IMR-90 (cell line): ENCODE data around the gene NDUFB3. TPM values are rescaled to one million over a fixed set of nuclear protein-coding genes. Genes with fewer than 3 reads are reported as not detected.

Experiments used
- ATAC-seq: fragments of 200-7000 bp; cut with Tn5 transposase; 2 replicates; pipeline ENCODE4 v1.9.1; 2020; ENCODE audit warnings: low read depth, mild to moderate bottlenecking, moderate library complexity
- Bru-seq: library from RNA; stranded (reverse); fragments of 400-500 nt; gene quantifications from one replicate; lab custom pipeline; 2021; lab: Mats Ljungman, UMichigan
- BruChase-seq, 2 experiments: library from RNA; stranded (reverse); fragments of 400-500 nt; gene quantifications; one replicate each; lab custom pipeline; 2021; lab: Mats Ljungman, UMichigan
- BruUV-seq: library from RNA; stranded (reverse); fragments of 400-500 nt; replicated peaks from 2 replicates; lab custom pipeline; 2021; lab: Mats Ljungman, UMichigan
- CTCF ChIA-PET: fragments of 300-600 bp; formaldehyde crosslinking; extraction: SDS; loops from one replicate; lab custom pipeline; 2021; ENCODE audit warnings: antibody characterized with exemption; lab: Yijun Ruan, JAX
- POLR2A ChIA-PET: fragments of 300-600 bp; sonication (Branson Sonifier 250); formaldehyde crosslinking; loops from one replicate; lab custom pipeline; 2022; ENCODE audit warnings: antibody characterized with exemption; ENCODE audit not compliant: unreplicated experiment; lab: Charles Lee
- DNase-seq: peaks from one replicate; pipeline ENCODE4 v3.0.0; 2013
- H2AFZ ChIP-seq: replicated peaks from 2 replicates; pipeline ENCODE3; 2013; ENCODE audit warnings: low read length, mild to moderate bottlenecking; ENCODE audit not compliant: poor library complexity
- H2AK5ac ChIP-seq: 2 replicates; pipeline ENCODE4 v1.6.1; 2013; ENCODE audit warnings: low read depth, low read length, inconsistent platforms
- H2AK9ac ChIP-seq: replicated peaks from 2 replicates; pipeline ENCODE3; 2013; ENCODE audit warnings: mild to moderate bottlenecking, low read depth, low read length, moderate library complexity; ENCODE audit not compliant: poor library complexity
- H2BK120ac ChIP-seq: 2 replicates; pipeline ENCODE4 v1.6.1; 2013; ENCODE audit warnings: low read depth, low read length, inconsistent platforms
- H2BK15ac ChIP-seq: 3 replicates; pipeline ENCODE4 v1.6.1; 2013; ENCODE audit warnings: low read depth, low read length, inconsistent platforms
- H2BK20ac ChIP-seq: 2 replicates; pipeline ENCODE4 v1.6.1; 2013; ENCODE audit warnings: low read depth, mild to moderate bottlenecking, inconsistent platforms, low read length, moderate library complexity
- H2BK5ac ChIP-seq: 2 replicates; pipeline ENCODE4 v1.6.1; 2013; ENCODE audit warnings: mild to moderate bottlenecking, low read depth, low read length, inconsistent platforms; ENCODE audit not compliant: poor library complexity, severe bottlenecking
- H3K14ac ChIP-seq: replicated peaks from 2 replicates; pipeline ENCODE4 v1.6.1; 2013; ENCODE audit warnings: low read depth, low read length, inconsistent platforms
- H3K18ac ChIP-seq: 2 replicates; pipeline ENCODE4 v1.6.1; 2013; ENCODE audit warnings: low read depth, low read length, control low read depth
- H3K23ac ChIP-seq: 2 replicates; pipeline ENCODE4 v1.6.1; 2013; ENCODE audit warnings: low read depth, low read length, inconsistent platforms
- H3K27ac ChIP-seq: 2 replicates; pipeline ENCODE4 v1.5.1; 2013; ENCODE audit warnings: mild to moderate bottlenecking, control low read depth, low read length; ENCODE audit not compliant: insufficient read depth
- H3K27me3 ChIP-seq: 2 replicates; pipeline ENCODE4 v1.6.1; 2013; ENCODE audit warnings: low read length; ENCODE audit not compliant: control insufficient read depth, insufficient read depth
- H3K36me3 ChIP-seq: 2 replicates; pipeline ENCODE4 v1.6.1; 2013; ENCODE audit warnings: low read length, mixed read lengths; ENCODE audit not compliant: control insufficient read depth, insufficient read depth
- H3K4ac ChIP-seq: 2 replicates; pipeline ENCODE4 v1.6.1; 2013; ENCODE audit warnings: low read depth, low read length, inconsistent platforms
- H3K4me1 ChIP-seq: 2 replicates; pipeline ENCODE4 v1.6.1; 2013; ENCODE audit warnings: low read length, mixed read lengths; ENCODE audit not compliant: control insufficient read depth, insufficient read depth
- H3K4me2 ChIP-seq: 2 replicates; pipeline ENCODE4 v1.6.1; 2013; ENCODE audit warnings: low read depth, mild to moderate bottlenecking, control low read depth, low read length, moderate library complexity
- H3K4me3 ChIP-seq: 2 replicates; pipeline ENCODE4 v1.5.1; 2013; ENCODE audit warnings: low read depth, mild to moderate bottlenecking, control low read depth, low read length, moderate library complexity; ENCODE audit not compliant: insufficient read depth
- H3K56ac ChIP-seq: 2 replicates; pipeline ENCODE4 v1.6.1; 2013; ENCODE audit warnings: low read length, inconsistent platforms; ENCODE audit not compliant: insufficient read depth; ENCODE audit errors: extremely low read depth
- H3K79me1 ChIP-seq, 2 experiments: 2 replicates each; pipeline ENCODE4 v1.6.1; 2013; ENCODE audit warnings: low read length in 2 of 2, inconsistent platforms in 1 of 2, low read depth in 1 of 2
- H3K9ac ChIP-seq: 2 replicates; pipeline ENCODE4 v1.6.1; 2013; ENCODE audit warnings: low read depth, low read length, control low read depth
- H3K9me1 ChIP-seq: 2 replicates; pipeline ENCODE4 v1.6.1; 2013; ENCODE audit warnings: low read length, inconsistent platforms; ENCODE audit not compliant: insufficient read depth
- H3K9me3 ChIP-seq: 2 replicates; pipeline ENCODE4 v1.6.1; 2013; ENCODE audit warnings: low read length; ENCODE audit not compliant: control insufficient read depth, insufficient read depth
- H4K20me1 ChIP-seq: 2 replicates; pipeline ENCODE4 v1.6.1; 2013; ENCODE audit warnings: low read length, inconsistent platforms; ENCODE audit not compliant: insufficient read depth
- H4K5ac ChIP-seq: 2 replicates; pipeline ENCODE4 v1.6.1; 2013; ENCODE audit warnings: mild to moderate bottlenecking, low read depth, low read length, control low read depth
- H4K8ac ChIP-seq, 2 experiments: 2 replicates each; pipeline ENCODE4 v1.6.1; 2013; ENCODE audit warnings: low read depth in 2 of 2, low read length in 2 of 2, control low read depth in 1 of 2, inconsistent platforms in 1 of 2
- H4K91ac ChIP-seq: 2 replicates; pipeline ENCODE4 v1.6.1; 2013; ENCODE audit warnings: low read depth, low read length, inconsistent platforms; ENCODE audit not compliant: insufficient read depth
- BHLHE40 ChIP-seq: fragments of 150-350 bp; IDR thresholded peaks from 2 replicates; pipeline ENCODE4 v1.6.1; 2016; ENCODE audit warnings: mild to moderate bottlenecking, low read depth, low read length
- CEBPB ChIP-seq: IDR thresholded peaks from 2 replicates; pipeline ENCODE4 v1.6.1; 2012; ENCODE audit warnings: low read depth, low read length, improper control_type of control experiment
- CHD1 ChIP-seq: IDR thresholded peaks from 2 replicates; pipeline ENCODE4 v1.6.1; 2012; ENCODE audit warnings: low read depth, low read length, improper control_type of control experiment
- ELK1 ChIP-seq: fragments of 150-350 bp; IDR thresholded peaks from 2 replicates; pipeline ENCODE4 v1.6.1; 2016; ENCODE audit warnings: low read depth, mild to moderate bottlenecking, low read length, moderate library complexity, borderline replicate concordance
- FOS ChIP-seq: fragments of 150-350 bp; IDR thresholded peaks from 2 replicates; pipeline ENCODE4 v1.6.1; 2016; ENCODE audit warnings: low read depth, low read length
- MAZ ChIP-seq: IDR thresholded peaks from 2 replicates; pipeline ENCODE4 v1.6.1; 2012; ENCODE audit warnings: low read depth, mild to moderate bottlenecking, low read length, improper control_type of control experiment, moderate library complexity, borderline replicate concordance
- MXI1 ChIP-seq: IDR thresholded peaks from 2 replicates; pipeline ENCODE4 v1.6.1; 2012; ENCODE audit warnings: low read depth, mild to moderate bottlenecking, low read length, moderate library complexity, borderline replicate concordance
- NFE2L2 ChIP-seq: fragments of 150-350 bp; IDR thresholded peaks from 2 replicates; pipeline ENCODE4 v1.6.1; 2016; ENCODE audit warnings: low read depth, mild to moderate bottlenecking, low read length
- RAD21 ChIP-seq: IDR thresholded peaks from 2 replicates; pipeline ENCODE4 v1.6.1; 2012; ENCODE audit warnings: low read length, improper control_type of control experiment
- RFX5 ChIP-seq: IDR thresholded peaks from 2 replicates; pipeline ENCODE4 v1.8.0; 2012; ENCODE audit warnings: low read depth, mild to moderate bottlenecking, low read length, moderate library complexity
- SMC3 ChIP-seq: fragments of 150-350 bp; IDR thresholded peaks from 2 replicates; pipeline ENCODE4 v1.6.1; 2016; ENCODE audit warnings: low read depth, mild to moderate bottlenecking, antibody characterized with exemption, low read length, moderate library complexity
- USF2 ChIP-seq: fragments of 150-350 bp; IDR thresholded peaks from 2 replicates; pipeline ENCODE4 v1.6.1; 2017; ENCODE audit warnings: mild to moderate bottlenecking, antibody characterized with exemption, low read length, low read depth
- WGBS, 2 experiments: methylation state at CpG; one replicate each; pipeline versions ENCODE4 v1.1.5 to v1.1.7; 2013; ENCODE audit warnings: missing lambda C conversion rate in 2 of 2; ENCODE audit not compliant: insufficient read length in 1 of 2; ENCODE audit errors: extremely low coverage in 2 of 2; 5-methylcytosine and 5-hydroxymethylcytosine counted together
- dilution Hi-C: fragments of 300-500 bp; cut with HindIII; formaldehyde crosslinking; loops from one replicate; pipeline ENCODE4 v1.14.3; 2018; ENCODE audit warnings: low sequenced_read_pairs; ENCODE audit not compliant: unreplicated experiment
- in situ Hi-C: fragments of 300-500 bp; cut with MboI; formaldehyde crosslinking; loops from 3 replicates; pipeline ENCODE4 v1.14.3; 2019; ENCODE audit warnings: low sequenced_read_pairs, inconsistent platforms, mixed read lengths
- intact Hi-C: fragments of 100-400 bp; cut with micrococcal nuclease; formaldehyde crosslinking; loops from 2 replicates; pipeline ENCODE4 v1.10.0; 2022
- long read RNA-seq: library from polyadenylated mRNA; unstranded; transcript quantifications from one replicate; pipeline ENCODE4 v2.0.0, GENCODE V29; 2021; ENCODE audit not compliant: unreplicated experiment
- polyA plus RNA-seq, 3 experiments: library from polyadenylated mRNA; depleted of rRNA; stranded (reverse); fragments of >200 nt; gene quantifications; 2 replicates each; pipeline ENCODE4 v1.2.3, GENCODE V29; 2012; ENCODE audit warnings: low replicate concordance in 1 of 3
- total RNA-seq: library from RNA; depleted of rRNA; stranded (reverse); fragments of >200 nt; gene quantifications from 2 replicates; pipeline ENCODE4 v1.2.3, GENCODE V29; 2012; rRNA removed

The NDUFB3 gene
- total RNA-seq (41.0 and 105 TPM in 2 replicates), polyA plus RNA-seq (2012; rRNA removed) (87.0 and 98.7 TPM in 2 replicates), Bru-seq, nascent RNA (percentile 55 among the genes with signal in this experiment), BruChase-seq, experiment 1, labeled RNA remaining after a 6-hour chase (percentile 56 among the genes with signal in this experiment), BruChase-seq, experiment 2, labeled RNA remaining after a 2-hour chase (percentile 49 among the genes with signal in this experiment)
- polyA plus RNA-seq (2012; cell fraction: cytosol; rRNA removed) = 10.7 and 24.8 TPM in 2 replicates
- polyA plus RNA-seq (2012; cell fraction: nucleus; rRNA removed; ENCODE audit: low replicate concordance) = 1.6 and 15.7 TPM in 2 replicates
- long read RNA-seq, transcript NDUFB3-201 (3 exons, 755 nt) = major isoform, 46 of 49 reads
- long read RNA-seq, partial matches to known transcripts = 1 of 49 reads
- long read RNA-seq, other reads (novel, unspliced or antisense) = 2 of 49 reads

- dilution Hi-C loops (no loop called here), in situ Hi-C loops (no loop called here), intact Hi-C loops (loop anchor here (1.0 to 5.0 kb wide), 3 partner anchors 46 to 106 kb away; partner anchors contain the start of gene CFLAR)
- Histone ChIP-seq H3K23ac (peak within 1 kb of the TSS; percentile 91), H3K9me1 (no peaks in the 10 kb centered on the region), H3K4me1 (no peaks in the 10 kb centered on the region), H2BK20ac (peak within 1 kb of the TSS; percentile 84; the same call in 1 of the 2 replicates), H3K9me3 (no peaks in the 10 kb centered on the region), H2BK120ac (peak within 1 kb of the TSS; percentile 96), H3K56ac (peak within 1 kb of the TSS; percentile 98), H3K4me2 (peak within 1 kb of the TSS; percentile 98), H3K27ac (peak within 1 kb of the TSS; percentile 68), H3K79me1 (peaks cover 7 to 50% of the 10 kb centered on the region in 2 experiments), H3K4ac (peak within 1 kb of the TSS; percentile 88), H4K91ac (peak within 1 kb of the TSS; percentile 93), H3K14ac (peak within 1 kb of the TSS; percentile 97), H3K18ac (peak within 1 kb of the TSS; percentile 83; the same call in 1 of the 2 replicates), H2BK15ac (peak within 1 kb of the TSS; percentile 82; the same call in 2 of the 3 replicates), H3K4me3 (peak within 1 kb of the TSS; percentile 94), H4K20me1 (peaks cover 8% of the 10 kb centered on the region; the same call in 1 of the 2 replicates), H4K5ac (peak within 1 kb of the TSS; percentile 92), H2BK5ac (peak within 1 kb of the TSS; percentile 94), H2AK5ac (no peak within 1 kb of the TSS), H3K36me3 (no peaks in the 10 kb centered on the region), H4K8ac (peak within 1 kb of the TSS; percentile 62 to 99), H2AK9ac (peak within 1 kb of the TSS; percentile 94), H3K9ac (peak within 1 kb of the TSS; percentile 89), H2AFZ (peak within 1 kb of the TSS; percentile 96), H3K27me3 (no peaks in the 10 kb centered on the region)
- no TSS peak for BruUV-seq
- DNase-seq (peak; percentile 93), ATAC-seq (peak; percentile 98)
- ChIA-PET POLR2A (no interaction called here), CTCF (no interaction called here)
- 0% methylated on average over 15 of the region's 34 CpGs; no CpG with 5 or more reads in 1 of the 2 experiments for WGBS, 2 experiments
- no peak for TF ChIP-seq CEBPB
- TF ChIP-seq RFX5 = no peak
- TF ChIP-seq BHLHE40 = no peak
- no peak for TF ChIP-seq NFE2L2
- no peak for TF ChIP-seq SMC3
- peak; percentile 85 for TF ChIP-seq MAZ
- peak; percentile 23; the same call in 1 of the 2 replicates for TF ChIP-seq RAD21
- no peak for TF ChIP-seq FOS
- no peak for TF ChIP-seq ELK1
- TF ChIP-seq MXI1 = peak; percentile 72; the same call in 1 of the 2 replicates
- 0 out of 2 replicates have a peak, but pooled peaks have one; percentile 77 for TF ChIP-seq CHD1
- no peak for TF ChIP-seq USF2
Observed at GRCh38 chr2:201071479-201072200, at the start of gene NDUFB3, which contains the start of gene HYCC2. NDUFB3 (plus strand) TSS chr2:201072001; CDS start chr2:201078883, 6,882 bp downstream. HYCC2 (minus strand) TSS chr2:201071671; CDS start chr2:201024009, 47,662 bp downstream.
